ENCODE results near the gene PRKCD.

Gene PRKCD

GRCh38 chr3:53221827-53222182, 60.8 kb downstream of the PRKCD start:
- no peak for DNase-seq

DNA sequence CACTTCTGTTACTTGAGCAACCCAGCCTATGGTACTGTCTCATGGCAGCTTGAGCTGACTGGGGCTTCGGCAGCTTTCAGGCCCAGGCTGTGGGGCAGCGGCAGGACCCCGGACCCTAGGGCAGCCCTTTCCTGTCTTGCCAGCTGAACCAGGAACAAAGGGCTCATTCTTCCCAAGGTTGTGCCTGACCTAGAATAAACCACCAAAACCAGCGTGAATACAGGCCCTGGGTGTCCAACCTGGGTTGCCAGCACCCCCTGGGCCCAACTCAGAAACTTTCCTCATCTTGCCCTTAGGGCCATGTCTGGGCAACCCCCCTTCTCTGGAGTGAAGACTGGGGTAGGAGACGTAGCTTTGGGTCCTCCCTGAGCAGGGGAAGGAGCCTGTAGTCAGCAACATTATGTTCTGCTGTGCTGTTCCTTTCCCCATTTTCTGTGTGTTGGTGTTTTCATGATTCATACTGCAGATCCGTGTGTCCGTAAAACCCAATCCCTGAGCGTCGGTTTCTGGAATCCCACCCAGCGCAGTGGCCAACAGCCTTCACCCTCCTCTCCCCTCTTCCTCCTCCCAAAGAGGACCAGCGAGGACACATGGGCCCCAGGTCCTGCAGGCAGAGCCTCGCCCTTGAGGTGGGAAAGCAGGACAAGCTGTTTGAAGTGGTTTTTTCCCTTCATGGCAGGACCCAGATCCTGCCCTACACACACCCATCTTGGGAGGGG, 61.3 kb downstream of the PRKCD start:
- no peak for DNase-seq

- no peak for DNase-seq
Observed at GRCh38 chr3:53223025-53223424, 62.0 kb downstream of the PRKCD start.

DNA sequence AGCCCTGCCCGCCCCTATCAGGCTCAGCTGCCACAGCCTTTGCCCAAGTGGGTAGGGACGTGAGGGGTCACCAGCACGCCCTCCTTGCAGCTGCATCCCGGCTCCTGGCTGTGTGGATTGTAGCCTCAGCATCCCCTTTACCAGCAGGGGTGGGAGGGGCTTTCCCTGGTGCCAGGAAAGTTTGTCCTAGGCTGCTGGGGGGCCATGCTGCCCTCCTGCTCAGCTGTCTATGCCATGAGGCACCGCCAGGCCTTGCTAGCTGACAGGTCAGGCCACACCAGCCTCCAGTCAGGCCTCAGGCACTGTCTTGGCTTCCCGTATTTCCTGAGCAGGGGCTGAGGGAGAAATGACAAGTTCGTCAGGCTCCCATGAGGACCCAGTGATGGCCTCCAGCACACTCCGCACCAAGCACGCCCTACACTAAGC, 62.5 kb downstream of the PRKCD start:
- DNase-seq, result no peak

GRCh38 chr3:53224026-53224425, 63.0 kb downstream of the PRKCD start:
- DNase-seq, result no peak

DNA sequence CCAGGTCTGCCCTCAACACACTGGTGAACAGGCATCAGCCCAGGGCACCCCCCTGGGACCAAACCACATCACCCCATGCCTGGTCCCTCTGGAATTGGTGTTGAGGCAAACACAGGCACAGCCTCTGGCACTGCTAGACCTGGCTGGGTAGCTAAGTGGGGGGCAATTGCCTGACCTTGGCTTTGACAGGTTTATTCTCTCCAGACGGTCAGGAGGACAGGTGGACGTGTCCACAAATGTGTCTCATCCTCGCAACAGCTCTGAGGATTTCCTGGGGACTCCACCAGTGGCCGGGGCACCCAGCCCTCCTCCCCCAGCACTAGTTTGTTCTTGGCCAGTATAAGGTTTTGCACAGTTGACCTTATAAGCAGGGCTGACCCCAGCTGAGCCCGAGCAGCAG, 63.5 kb downstream of the PRKCD start:
- no peak for DNase-seq

- DNase-seq, result no peak
Observed at GRCh38 chr3:53225181-53225580, 64.2 kb downstream of the PRKCD start.

DNA sequence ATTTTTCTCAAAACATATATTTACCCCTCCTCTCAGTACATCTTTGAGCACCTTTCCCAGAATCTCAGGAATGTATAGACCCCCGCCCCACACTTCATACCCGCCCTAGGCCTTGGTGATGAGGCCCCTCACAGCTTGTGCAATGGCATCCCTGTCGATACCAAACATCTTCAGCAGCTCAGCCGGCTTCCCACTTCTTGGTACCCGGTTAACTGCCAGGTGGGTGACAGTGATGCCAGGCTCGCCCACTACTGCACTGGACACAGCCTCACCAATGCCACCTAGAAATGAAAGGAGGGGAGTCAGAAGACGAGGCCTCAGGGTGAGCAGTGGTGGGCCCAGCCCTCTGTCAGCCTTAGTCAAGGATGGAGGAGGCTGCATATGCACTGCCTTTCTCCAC, 64.6 kb downstream of the PRKCD start:
- peak; percentile 6 for DNase-seq

- peak; percentile 16 for DNase-seq
Observed at GRCh38 chr3:53226142-53226840, 65.3 kb downstream of the PRKCD start.

DNA sequence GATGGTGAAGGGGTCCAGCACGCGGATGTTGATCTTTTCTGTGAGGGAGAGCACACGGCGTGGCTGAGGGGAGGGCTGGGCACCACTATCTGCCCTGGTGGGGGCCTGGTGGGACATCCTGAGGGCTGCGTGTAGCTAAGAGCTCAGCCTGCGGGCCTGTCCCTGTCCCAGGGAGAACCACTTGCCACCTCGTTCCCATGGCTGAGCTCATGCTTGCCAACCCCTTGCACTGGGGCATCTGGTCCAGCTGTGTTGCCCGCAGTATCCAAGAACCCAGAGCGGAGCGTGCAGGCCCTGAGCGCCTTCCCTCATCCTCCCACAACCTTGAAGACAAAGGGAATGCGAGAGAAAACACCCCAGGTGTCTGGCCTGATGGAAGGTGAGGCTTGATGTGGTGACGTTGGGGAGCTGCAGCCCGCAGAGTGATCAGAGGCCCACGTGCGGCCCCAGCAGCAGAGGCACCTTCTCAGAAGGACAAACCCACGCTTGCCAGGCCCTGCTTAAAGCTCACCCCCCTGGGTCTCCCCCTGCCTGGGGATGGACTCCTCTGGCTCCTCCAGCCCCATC, 65.9 kb downstream of the PRKCD start:
- DNase-seq, result peak; percentile 23

GRCh38 chr3:53227993-53228885, 67.2 kb downstream of the PRKCD start:
- peak; percentile 23 for DNase-seq

DNA sequence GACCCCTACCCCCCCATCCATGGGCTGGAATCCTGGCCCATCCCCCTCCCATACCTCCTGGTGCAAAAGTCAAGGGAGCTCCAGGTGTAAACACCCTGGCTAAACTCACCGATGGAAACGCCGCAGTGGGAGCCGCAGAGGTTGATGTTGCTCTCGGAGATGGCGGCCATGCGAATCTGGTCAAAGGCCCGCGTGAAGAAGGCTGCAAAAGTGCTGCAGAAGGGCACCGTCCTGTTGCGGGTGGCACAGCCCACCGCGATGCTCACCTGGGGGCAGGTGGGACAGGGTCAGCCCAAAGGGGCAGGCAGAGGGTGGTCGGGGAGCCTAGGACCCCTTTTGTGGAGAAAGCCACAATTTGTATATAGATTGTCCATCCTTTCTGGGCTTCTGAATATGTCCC, 68.2 kb downstream of the PRKCD start:
- peak; percentile 12 for DNase-seq

DNA sequence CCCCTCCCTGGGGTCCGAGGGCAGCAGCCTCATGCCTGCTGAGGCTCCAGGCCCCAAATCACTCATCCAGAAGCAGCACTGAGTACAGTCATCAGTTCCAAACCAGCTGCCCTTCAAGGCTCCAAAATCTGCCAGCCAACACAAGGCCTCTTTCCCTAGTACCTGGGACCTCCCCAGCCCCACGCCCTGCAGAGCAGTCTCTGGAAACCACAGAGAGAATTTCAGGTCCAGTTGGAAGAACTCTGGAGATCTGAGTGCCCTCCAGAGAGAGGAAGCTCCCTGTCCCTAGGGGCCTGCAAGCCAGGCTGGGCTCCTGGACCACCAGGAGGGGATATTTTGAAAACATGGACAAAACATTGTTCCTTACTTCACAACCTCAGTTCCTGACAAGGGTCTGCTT, 68.6 kb downstream of the PRKCD start:
- peak; percentile 24 for DNase-seq

DNA sequence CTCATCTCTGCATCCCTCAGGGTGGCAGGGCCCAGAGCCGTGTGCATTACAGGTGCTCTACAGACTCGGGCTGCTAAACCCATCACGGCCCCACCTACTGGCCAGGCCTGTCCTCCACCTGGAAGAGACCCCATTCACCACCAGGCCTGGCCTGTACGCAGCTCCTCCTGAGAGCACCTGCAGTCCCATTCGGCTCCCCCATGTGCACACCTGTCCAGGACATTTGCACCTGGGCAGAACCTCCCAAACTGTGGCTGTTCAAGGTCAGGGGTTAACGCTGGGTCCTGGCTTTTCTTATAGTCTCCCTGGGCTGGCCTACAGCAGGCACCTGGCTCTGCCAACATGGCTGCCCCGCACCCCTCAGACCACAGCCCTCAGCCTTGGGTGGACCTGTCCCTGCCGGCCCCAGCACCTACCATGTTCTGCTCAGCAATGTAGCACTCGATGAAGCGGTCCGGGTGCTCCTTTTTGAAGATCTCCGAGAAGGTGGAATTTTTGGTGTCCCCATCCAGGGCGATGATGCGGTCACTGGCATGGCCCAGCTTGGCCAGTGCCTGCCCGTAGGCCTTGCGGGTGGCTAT, 69.1 kb downstream of the PRKCD start:
- peak; percentile 23 for DNase-seq

DNA sequence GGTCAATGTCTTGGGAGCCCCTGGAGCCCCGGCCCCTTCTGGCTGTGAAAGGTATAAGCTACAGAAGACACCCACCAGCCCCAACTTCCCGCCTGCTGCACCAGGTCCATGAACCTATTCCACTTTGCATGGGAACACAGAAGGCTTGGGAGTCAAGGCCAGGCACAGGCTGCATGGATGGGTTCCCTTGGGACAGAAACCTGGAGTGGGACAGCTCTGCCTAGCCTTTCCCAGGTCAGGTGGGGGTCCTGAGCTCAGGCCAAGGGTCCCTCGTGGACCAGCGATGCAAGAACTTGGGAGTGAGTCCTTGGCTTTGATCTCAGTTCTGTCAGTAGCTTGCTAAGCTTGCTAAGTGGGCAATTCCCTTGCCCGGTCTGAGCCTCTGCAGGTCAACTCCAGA, 69.8 kb downstream of the PRKCD start:
- peak; percentile 11 for DNase-seq

- no peak for DNase-seq
Observed at GRCh38 chr3:53231532-53232511, 70.8 kb downstream of the PRKCD start.

- no peak for DNase-seq
Observed at GRCh38 chr3:53232641-53233377, 71.8 kb downstream of the PRKCD start.

DNA sequence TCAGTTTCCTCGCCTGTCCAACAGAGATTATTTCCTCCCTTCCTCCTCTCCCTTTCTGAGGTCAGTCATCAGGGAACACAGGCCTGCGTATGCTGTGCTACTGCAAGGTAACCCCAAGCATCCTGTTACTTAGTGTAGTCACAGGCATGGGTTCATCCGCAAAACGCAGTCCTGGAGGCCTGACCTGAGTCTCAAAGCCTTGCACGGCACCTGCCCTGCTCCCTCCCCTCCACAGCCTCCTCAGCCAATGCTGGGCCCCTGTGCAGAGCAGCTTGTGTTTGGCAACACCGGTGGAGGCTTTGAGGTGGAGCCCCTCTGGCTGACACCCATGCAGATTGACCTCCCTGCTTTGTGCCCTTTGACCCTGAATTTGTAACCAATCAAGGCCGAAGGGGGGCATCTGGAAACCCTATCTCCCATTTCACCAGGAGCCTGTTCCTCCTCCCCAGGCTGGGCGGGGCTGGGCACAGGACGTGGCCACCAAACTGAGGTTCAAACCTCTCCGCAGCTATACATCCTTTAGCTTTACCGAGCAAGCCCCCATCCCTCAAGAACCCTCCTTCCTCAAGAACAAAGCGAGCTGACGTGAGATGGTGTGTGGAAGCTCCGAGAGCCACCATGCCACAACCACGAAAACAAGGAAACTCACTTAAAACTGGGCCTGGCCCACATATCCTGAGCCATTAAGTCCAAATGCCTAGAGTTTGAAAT, 73.3 kb downstream of the PRKCD start:
- no peak for DNase-seq

DNA sequence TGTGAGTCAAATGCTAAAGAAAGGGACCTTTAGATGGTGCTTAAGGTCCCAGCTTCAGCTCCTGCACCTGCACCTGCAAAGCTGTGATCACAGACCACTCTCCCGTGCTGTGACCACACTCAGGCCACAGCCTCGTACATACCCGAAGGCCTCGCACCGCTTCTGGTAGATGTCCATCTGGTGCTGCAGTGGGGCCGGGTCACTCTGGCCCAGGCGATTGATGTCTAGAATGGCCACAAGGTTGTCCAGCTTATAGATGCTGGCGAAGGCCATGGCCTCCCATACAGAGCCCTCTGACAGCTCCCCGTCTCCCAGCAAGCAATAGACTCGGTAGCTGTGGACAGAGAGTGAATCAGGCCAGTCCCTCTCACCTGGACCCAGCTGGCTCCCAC, 73.8 kb downstream of the PRKCD start:
- DNase-seq, result no peak

- no peak for DNase-seq
Observed at GRCh38 chr3:53235545-53235944, 74.5 kb downstream of the PRKCD start.

Data from right forelimb (tissue), 1 donor.